GM12878 (cell line): ENCODE measurements around the gene SMIM22.

Source experiments
- CTCF ChIP-seq, 3 experiments: IDR thresholded peaks in 2 of 3; conservative IDR thresholded peaks in 1 of 3; 2 replicates each; pipeline ENCODE4 v1.5.1; 2011; ENCODE audit warnings: low read depth in 3 of 3, low read length in 3 of 3, mild to moderate bottlenecking in 3 of 3, control low read depth in 2 of 3, moderate library complexity in 2 of 3, inconsistent platforms in 1 of 3, mixed read lengths in 1 of 3; ENCODE audit not compliant: control insufficient read depth in 2 of 3, insufficient read depth in 1 of 3; ENCODE audit errors: extremely low read depth in 1 of 3
- KDM1A ChIP-seq: fragments of 200-600 bp; sonication (generic); IDR thresholded peaks from 2 replicates; pipeline ENCODE4 v1.6.1; 2016; ENCODE audit warnings: borderline replicate concordance
- POLR2A ChIP-seq: IDR thresholded peaks from 2 replicates; pipeline ENCODE4 v1.6.1; 2011; ENCODE audit warnings: low read depth, mild to moderate bottlenecking, low read length
- POLR2AphosphoS5 ChIP-seq: IDR thresholded peaks from 2 replicates; pipeline ENCODE4 v1.6.1; 2011; ENCODE audit warnings: mild to moderate bottlenecking, low read length, inconsistent platforms
- REST ChIP-seq: IDR thresholded peaks from 2 replicates; pipeline ENCODE4 v1.6.1; 2012; ENCODE audit warnings: mild to moderate bottlenecking, low read depth, low read length

- TF ChIP-seq POLR2A, result no peak
- no peak for TF ChIP-seq CTCF (IDR thresholded peaks at IDR 0.05 in 2 of 3, conservative IDR thresholded peaks at IDR 0.05 in 1 of 3; ENCODE audit: control insufficient read depth in 2 of 3, extremely low read depth in 1 of 3, insufficient read depth in 1 of 3, low read depth in 3 of 3, low read length in 3 of 3)
- TF ChIP-seq KDM1A, result no peak
- no peak for TF ChIP-seq REST
- TF ChIP-seq POLR2AphosphoS5, result no peak
Observed at GRCh38 chr16:4748682-4749411, 46.3 kb upstream of the SMIM22 start.
